Ectodermal cell (in vitro differentiated cells): Measurements from ENCODE around the gene SERPINE1. TPM values are rescaled to one million over a fixed set of nuclear protein-coding genes. Genes with fewer than 3 reads are reported as not detected.

Experiments
- H3K27ac ChIP-seq: 2 replicates; pipeline ENCODE4 v1.7.0; 2013; ENCODE audit warnings: mild to moderate bottlenecking, low read depth, low read length; ENCODE audit not compliant: insufficient read depth, poor library complexity, severe bottlenecking
- H3K27me3 ChIP-seq: 2 replicates; pipeline ENCODE4 v1.7.0; 2013; ENCODE audit warnings: mild to moderate bottlenecking, low read length; ENCODE audit not compliant: insufficient read depth, control insufficient read depth, poor library complexity, severe bottlenecking
- H3K36me3 ChIP-seq: one replicate; pipeline ENCODE4 v1.7.0; 2013; ENCODE audit warnings: low read length; ENCODE audit not compliant: control insufficient read depth, insufficient read depth
- H3K4me1 ChIP-seq: one replicate; pipeline ENCODE4 v1.7.0; 2013; ENCODE audit warnings: low read length; ENCODE audit not compliant: control insufficient read depth, insufficient read depth
- H3K4me3 ChIP-seq: 2 replicates; pipeline ENCODE4 v1.7.0; 2013; ENCODE audit warnings: low read depth, low read length, control low read depth; ENCODE audit not compliant: insufficient read depth
- H3K9me3 ChIP-seq: 2 replicates; pipeline ENCODE4 v1.7.0; 2013; ENCODE audit warnings: mild to moderate bottlenecking, low read length, moderate library complexity; ENCODE audit not compliant: control insufficient read depth
- WGBS, 2 experiments: methylation state at CpG; one replicate each; pipeline ENCODE4 v1.1.7; 2013; ENCODE audit warnings: missing lambda C conversion rate in 2 of 2; 5-methylcytosine and 5-hydroxymethylcytosine counted together
- polyA plus RNA-seq, 4 experiments: library from polyadenylated mRNA; stranded (reverse); fragments of 50-300 nt; gene quantifications; one replicate each; pipeline ENCODE4 v1.2.3, GENCODE V29; 2013

Gene SERPINE1
- polyA plus RNA-seq (2013, experiment 1 of 4), result 2.8 TPM
- polyA plus RNA-seq (2013, experiment 2 of 4), result 1.7 TPM
- polyA plus RNA-seq (2013, experiment 3 of 4), result 2.7 TPM
- polyA plus RNA-seq (2013, experiment 4 of 4), result 3.0 TPM

DNA sequence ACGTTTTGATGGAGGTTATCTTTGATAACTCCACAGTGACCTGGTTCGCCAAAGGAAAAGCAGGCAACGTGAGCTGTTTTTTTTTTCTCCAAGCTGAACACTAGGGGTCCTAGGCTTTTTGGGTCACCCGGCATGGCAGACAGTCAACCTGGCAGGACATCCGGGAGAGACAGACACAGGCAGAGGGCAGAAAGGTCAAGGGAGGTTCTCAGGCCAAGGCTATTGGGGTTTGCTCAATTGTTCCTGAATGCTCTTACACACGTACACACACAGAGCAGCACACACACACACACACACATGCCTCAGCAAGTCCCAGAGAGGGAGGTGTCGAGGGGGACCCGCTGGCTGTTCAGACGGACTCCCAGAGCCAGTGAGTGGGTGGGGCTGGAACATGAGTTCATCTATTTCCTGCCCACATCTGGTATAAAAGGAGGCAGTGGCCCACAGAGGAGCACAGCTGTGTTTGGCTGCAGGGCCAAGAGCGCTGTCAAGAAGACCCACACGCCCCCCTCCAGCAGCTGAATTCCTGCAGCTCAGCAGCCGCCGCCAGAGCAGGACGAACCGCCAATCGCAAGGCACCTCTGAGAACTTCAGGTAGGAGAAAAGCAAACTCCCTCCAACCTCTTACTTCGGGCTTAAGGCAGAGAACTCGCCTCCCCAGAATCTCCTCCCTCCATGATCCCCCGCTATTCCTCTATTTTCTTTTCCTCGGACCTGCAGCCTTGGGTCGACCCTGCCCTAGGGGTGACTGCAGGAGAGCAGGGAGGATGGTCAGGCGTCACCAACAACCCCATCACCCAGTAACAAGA, at the start of gene SERPINE1:
Gene SERPINE1 (plus strand): TSS at position 454 of the 809 bp plus-strand sequence. CDS start 1,290 bp downstream, outside the sequence.
- Histone ChIP-seq H3K9me3 (no peaks in the 10 kb centered on the region), H3K27ac (no peak within 1 kb of the TSS), H3K4me1 (peaks cover 16% of the 10 kb centered on the region), H3K4me3 (no peak within 1 kb of the TSS), H3K36me3 (no peaks in the 10 kb centered on the region), H3K27me3 (peaks cover 9% of the 10 kb centered on the region)
- 13 to 17% methylated on average over 22 of the region's 22 CpGs for WGBS, 2 experiments

DNA sequence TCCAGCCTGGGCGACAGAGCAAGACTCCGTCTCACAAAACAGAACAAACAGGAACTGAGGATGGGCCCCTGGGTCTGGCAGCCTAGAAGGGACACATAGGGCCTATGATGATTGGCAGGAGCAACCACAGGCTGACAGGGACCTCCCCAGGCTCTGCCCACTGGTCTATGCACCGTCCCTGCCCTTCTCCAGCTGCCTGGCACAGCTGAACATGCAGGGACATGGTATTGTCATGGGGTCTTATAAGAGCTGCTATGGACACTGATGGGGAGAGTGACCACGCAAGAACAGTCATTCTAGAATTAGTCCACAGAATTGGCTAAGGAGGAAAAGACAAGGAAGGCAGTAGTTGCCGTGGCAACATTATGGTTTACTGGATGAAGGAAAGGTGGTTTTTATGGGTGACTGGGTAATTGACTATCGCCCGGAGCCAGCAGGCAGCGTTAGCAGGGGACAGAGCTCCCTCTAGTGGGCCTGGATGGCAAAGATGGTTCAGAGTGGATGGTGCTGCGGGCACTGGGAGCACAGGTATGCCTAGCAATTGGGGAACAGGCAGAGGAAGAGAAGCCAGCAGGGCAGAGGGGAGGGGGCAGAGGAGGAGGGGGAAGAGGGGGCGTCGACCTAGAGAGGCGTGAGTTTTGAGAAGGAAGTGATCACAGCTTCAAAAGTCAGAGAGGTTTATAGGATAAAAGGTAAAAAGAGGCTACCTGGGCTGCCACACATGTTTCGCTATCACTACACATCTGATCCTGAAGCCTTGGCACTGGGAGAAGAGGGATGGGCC, 49.4 kb upstream of the SERPINE1 start:
- Histone ChIP-seq H3K9me3 (no peaks in the 10 kb centered on the region), H3K27me3 (no peaks in the 10 kb centered on the region), H3K27ac (no peak overlapping the region), H3K4me3 (no peak overlapping the region), H3K4me1 (no peaks in the 10 kb centered on the region), H3K36me3 (no peaks in the 10 kb centered on the region)
- WGBS, 2 experiments, result 32 to 34% methylated on average over 13 of the region's 13 CpGs

DNA sequence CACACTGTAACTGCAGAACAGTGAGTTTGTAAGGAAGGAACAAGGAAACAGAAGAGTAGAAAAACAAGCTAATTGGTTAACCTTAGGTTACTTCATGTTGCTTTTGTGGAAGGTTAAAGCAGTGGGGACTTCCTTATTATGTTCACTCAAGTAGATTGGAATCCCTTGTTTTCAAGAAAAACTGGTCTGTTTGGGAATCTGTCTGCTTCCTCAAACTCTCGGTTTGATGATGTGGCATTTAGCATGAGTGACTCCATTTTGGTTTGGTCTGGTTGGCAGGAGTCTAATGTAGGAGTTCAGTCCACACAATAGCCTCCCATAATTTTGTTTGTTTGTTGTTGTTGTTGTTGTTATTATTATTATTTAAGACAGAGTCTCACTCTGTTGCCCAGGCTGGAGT, 45.5 kb upstream of the SERPINE1 start:
- Histone ChIP-seq H3K4me1 (no peaks in the 10 kb centered on the region), H3K4me3 (no peak overlapping the region), H3K27ac (no peak overlapping the region), H3K36me3 (no peaks in the 10 kb centered on the region), H3K27me3 (no peaks in the 10 kb centered on the region), H3K9me3 (no peaks in the 10 kb centered on the region)
- 91 to 96% methylated on average over 1 of the region's 1 CpG for WGBS, 2 experiments

DNA sequence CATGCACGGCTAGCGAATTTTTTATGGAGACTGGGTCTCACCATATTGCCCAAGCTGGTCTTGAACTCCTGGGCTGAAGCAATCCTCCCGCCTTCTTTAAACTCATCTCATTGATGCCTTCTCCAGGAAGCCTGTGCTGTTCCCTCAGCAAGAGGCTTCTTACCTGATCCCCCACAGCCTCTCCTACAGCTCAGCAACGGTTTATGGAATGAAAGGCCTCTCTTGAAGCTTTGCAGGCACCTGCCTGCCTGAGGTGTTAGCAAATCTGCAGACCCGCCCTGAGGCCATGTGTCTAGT, 42.1 kb upstream of the SERPINE1 start:
- Histone ChIP-seq H3K27me3 (no peaks in the 10 kb centered on the region), H3K36me3 (no peaks in the 10 kb centered on the region), H3K9me3 (no peaks in the 10 kb centered on the region), H3K4me1 (no peaks in the 10 kb centered on the region), H3K27ac (no peak overlapping the region), H3K4me3 (peak overlapping the region; percentile 50)
- 70 to 71% methylated on average over 5 of the region's 5 CpGs for WGBS, 2 experiments

DNA sequence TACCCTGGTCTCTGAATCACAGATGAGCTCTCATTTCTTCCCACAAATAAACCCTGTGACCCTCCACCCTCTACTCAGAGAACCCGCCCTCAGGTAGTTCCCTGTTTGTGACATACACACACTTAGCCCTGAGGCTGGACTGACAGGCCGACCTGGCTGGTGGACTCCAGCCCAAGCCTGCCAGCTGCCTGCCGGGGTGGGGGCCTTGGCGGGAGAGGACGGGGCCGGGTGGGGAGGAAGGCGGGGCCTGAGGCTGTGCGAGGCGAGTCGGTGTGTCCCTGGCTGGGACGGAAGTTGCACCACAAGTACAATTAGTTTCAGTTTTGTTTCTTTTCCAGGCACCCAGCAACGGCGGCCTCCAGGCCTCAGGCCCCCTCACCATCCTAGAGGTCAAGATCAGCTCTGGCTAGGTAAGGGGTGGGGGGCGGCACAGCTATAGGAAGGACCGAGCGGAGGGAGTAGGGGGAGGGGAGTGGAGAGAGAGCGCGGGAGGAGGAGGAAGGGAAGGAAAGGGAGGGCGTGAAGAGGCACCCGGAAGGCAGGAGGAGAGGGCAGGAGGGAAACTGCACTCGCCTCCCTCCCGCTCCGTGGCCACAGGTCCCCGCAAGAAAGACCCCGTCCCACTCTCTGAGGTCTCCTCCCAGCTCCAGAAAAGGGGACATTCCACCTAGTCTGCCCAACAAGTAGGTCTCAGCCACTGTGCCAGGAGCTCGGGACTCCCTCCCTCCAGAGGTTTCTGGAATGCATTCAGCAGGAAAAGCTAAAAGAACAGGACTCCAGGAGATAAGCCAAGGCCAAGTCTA, 41.5 kb upstream of the SERPINE1 start, which contains the start of gene TRIM56:
Gene TRIM56 (plus strand): TSS at position 320 of the 803 bp plus-strand sequence. CDS start 1,832 bp downstream, outside the sequence.
- WGBS, 2 experiments, result 3 to 5% methylated on average over 26 of the region's 26 CpGs
- no peaks in the 10 kb centered on the region for H3K27me3 ChIP-seq
- H3K4me1 ChIP-seq, result no peaks in the 10 kb centered on the region
- H3K36me3 ChIP-seq, result no peaks in the 10 kb centered on the region
- no peaks in the 10 kb centered on the region for H3K9me3 ChIP-seq
- no peak within 1 kb of the TSS for H3K27ac ChIP-seq
- peak within 1 kb of the TSS; percentile 50 for H3K4me3 ChIP-seq

DNA sequence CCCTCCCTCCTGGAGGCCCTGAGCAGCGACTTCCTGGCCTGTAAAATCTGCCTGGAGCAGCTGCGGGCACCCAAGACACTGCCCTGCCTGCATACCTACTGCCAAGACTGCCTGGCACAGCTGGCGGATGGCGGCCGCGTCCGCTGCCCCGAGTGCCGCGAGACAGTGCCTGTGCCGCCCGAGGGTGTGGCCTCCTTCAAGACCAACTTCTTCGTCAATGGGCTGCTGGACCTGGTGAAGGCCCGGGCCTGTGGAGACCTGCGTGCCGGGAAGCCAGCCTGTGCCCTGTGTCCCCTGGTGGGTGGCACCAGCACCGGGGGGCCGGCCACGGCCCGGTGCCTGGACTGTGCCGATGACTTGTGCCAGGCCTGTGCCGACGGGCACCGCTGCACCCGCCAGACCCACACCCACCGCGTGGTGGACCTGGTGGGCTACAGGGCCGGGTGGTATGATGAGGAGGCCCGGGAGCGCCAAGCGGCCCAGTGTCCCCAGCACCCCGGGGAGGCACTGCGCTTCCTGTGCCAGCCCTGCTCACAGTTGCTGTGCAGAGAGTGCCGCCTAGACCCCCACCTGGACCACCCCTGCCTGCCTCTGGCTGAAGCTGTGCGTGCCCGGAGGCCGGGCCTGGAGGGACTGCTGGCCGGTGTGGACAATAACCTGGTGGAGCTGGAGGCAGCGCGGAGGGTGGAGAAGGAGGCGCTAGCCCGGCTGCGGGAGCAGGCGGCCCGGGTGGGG, 39.4 kb upstream of the SERPINE1 start:
- H3K4me1 ChIP-seq, result no peaks in the 10 kb centered on the region
- no peaks in the 10 kb centered on the region for H3K9me3 ChIP-seq
- 94 to 95% methylated on average over 45 of the region's 45 CpGs for WGBS, 2 experiments
- no peaks in the 10 kb centered on the region for H3K36me3 ChIP-seq
- no peaks in the 10 kb centered on the region for H3K27me3 ChIP-seq
- H3K4me3 ChIP-seq, result no peak overlapping the region
- no peak overlapping the region for H3K27ac ChIP-seq

DNA sequence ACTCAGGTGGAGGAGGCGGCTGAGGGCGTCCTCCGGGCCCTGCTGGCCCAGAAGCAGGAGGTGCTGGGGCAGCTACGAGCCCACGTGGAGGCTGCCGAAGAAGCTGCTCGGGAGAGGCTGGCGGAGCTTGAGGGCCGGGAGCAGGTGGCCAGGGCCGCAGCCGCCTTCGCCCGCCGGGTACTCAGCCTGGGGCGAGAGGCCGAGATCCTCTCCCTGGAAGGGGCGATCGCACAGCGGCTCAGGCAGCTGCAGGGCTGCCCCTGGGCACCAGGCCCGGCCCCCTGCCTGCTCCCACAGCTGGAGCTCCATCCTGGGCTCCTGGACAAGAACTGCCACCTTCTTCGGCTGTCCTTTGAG, 38.9 kb upstream of the SERPINE1 start:
- Histone ChIP-seq H3K4me1 (no peaks in the 10 kb centered on the region), H3K36me3 (no peaks in the 10 kb centered on the region), H3K27ac (no peak overlapping the region), H3K4me3 (no peak overlapping the region), H3K27me3 (no peaks in the 10 kb centered on the region), H3K9me3 (no peaks in the 10 kb centered on the region)
- WGBS, 2 experiments, result 96% methylated on average over 21 of the region's 21 CpGs

DNA sequence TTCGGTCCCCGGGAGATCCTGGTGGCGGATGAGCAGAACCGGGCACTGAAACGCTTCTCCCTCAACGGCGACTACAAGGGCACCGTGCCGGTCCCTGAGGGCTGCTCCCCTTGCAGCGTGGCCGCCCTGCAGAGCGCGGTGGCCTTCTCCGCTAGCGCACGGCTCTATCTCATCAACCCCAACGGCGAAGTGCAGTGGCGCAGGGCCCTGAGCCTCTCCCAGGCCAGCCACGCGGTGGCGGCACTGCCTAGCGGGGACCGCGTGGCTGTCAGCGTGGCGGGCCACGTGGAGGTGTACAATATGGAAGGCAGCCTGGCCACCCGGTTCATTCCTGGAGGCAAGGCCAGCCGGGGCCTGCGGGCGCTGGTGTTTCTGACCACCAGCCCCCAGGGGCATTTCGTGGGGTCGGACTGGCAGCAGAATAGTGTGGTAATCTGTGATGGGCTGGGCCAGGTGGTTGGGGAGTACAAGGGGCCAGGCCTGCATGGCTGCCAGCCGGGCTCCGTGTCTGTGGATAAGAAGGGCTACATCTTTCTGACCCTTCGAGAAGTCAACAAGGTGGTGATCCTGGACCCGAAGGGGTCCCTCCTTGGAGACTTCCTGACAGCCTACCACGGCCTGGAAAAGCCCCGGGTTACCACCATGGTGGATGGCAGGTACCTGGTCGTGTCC, 37.9 kb upstream of the SERPINE1 start:
- Histone ChIP-seq H3K4me1 (no peaks in the 10 kb centered on the region), H3K4me3 (no peak overlapping the region), H3K9me3 (no peaks in the 10 kb centered on the region), H3K36me3 (no peaks in the 10 kb centered on the region), H3K27ac (no peak overlapping the region), H3K27me3 (no peaks in the 10 kb centered on the region)
- 95 to 98% methylated on average over 41 of the region's 41 CpGs for whole genome bisulfite sequencing, 2 experiments

DNA sequence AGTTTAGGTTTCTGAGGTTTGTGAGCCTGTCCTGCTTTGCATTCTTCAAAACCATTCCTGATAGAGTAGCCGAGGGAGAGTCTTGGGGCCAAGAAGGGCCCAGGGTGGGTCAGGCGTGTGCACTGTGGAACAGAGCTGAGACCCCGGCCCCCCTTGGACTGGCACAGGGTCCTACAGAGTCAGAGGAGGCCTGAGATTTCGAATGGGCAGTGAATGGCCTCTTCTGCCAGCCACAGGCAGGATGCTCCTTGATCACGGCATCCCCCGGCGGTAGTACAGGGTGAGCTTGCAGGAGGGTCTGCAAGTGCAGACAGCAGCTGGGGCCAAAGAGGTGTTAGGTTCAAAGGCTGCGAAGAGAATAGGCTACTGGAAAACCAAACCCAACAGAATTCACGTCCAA, 37.0 kb upstream of the SERPINE1 start:
- H3K9me3 ChIP-seq, result no peaks in the 10 kb centered on the region
- 92 to 95% methylated on average over 9 of the region's 9 CpGs for WGBS, 2 experiments

More for the DNA sequence above, 37.0 kb upstream of the SERPINE1 start:
- no peak overlapping the region for H3K27ac ChIP-seq
- H3K4me3 ChIP-seq, result no peak overlapping the region
- no peaks in the 10 kb centered on the region for H3K27me3 ChIP-seq
- no peaks in the 10 kb centered on the region for H3K4me1 ChIP-seq
- H3K36me3 ChIP-seq, result no peaks in the 10 kb centered on the region
